Spinal cord (tissue), 10 donors: ENCODE results near the gene LAMC2. TPM values are rescaled to one million over a fixed set of nuclear protein-coding genes. Genes with fewer than 3 reads are reported as not detected.
"Not testable (repeated sequence)": the region's sequence is repeated elsewhere in the genome, so short reads cannot be mapped to it uniquely, and the experiment has no call there.

Source experiments
- DNase-seq, 6 donors: peaks; one replicate each; pipeline versions ENCODE4 v3.0.0 to v3.0.0-alpha.2; 2013 to 2015; ENCODE audit warnings: low spot score in 6 of 6, low read depth in 4 of 6
- H3K27ac ChIP-seq: one replicate; pipeline ENCODE4 v1.5.1; 2013; ENCODE audit warnings: low read depth, low read length, control low read depth
- H3K27me3 ChIP-seq: one replicate; pipeline ENCODE4 v1.6.1; 2013; ENCODE audit warnings: low read length; ENCODE audit not compliant: control insufficient read depth, insufficient read depth
- H3K36me3 ChIP-seq: one replicate; pipeline ENCODE4 v1.6.1; 2013; ENCODE audit warnings: low read length; ENCODE audit not compliant: control insufficient read depth, insufficient read depth
- H3K4me1 ChIP-seq: one replicate; pipeline ENCODE4 v1.6.1; 2013; ENCODE audit warnings: low read length; ENCODE audit not compliant: control insufficient read depth, insufficient read depth
- H3K4me3 ChIP-seq: one replicate; pipeline ENCODE4 v1.5.1; 2013; ENCODE audit warnings: low read depth, low read length, control low read depth
- H3K9me3 ChIP-seq: one replicate; pipeline ENCODE4 v1.6.1; 2013; ENCODE audit warnings: low read length; ENCODE audit not compliant: control insufficient read depth, insufficient read depth
- WGBS: methylation state at CpG from one replicate; pipeline ENCODE4 v1.1.5; 2013; ENCODE audit warnings: missing lambda C conversion rate; ENCODE audit not compliant: insufficient coverage; 5-methylcytosine and 5-hydroxymethylcytosine counted together
- polyA plus RNA-seq, 2 donors: library from polyadenylated mRNA; unstranded; fragments of 120-200 nt; gene quantifications; one replicate each; pipeline ENCODE4 v1.2.1, GENCODE V29; 2013; ENCODE audit not compliant: insufficient read length in 2 of 2
- total RNA-seq, 2 donors: library from RNA; depleted of rRNA in 1 of 2; stranded (reverse); fragments of 120-200 nt in 1 of 2; fragments of >200 nt in 1 of 2; gene quantifications; one replicate each; pipeline versions ENCODE4 v1.2.3 to v1.2.4, GENCODE V29; 2013 to 2014
- donor health status: healthy.

The LAMC2 gene
- total and polyA plus RNA-seq, 4 donors = 0.61 to 1.8 (median 1.3) TPM

DNA sequence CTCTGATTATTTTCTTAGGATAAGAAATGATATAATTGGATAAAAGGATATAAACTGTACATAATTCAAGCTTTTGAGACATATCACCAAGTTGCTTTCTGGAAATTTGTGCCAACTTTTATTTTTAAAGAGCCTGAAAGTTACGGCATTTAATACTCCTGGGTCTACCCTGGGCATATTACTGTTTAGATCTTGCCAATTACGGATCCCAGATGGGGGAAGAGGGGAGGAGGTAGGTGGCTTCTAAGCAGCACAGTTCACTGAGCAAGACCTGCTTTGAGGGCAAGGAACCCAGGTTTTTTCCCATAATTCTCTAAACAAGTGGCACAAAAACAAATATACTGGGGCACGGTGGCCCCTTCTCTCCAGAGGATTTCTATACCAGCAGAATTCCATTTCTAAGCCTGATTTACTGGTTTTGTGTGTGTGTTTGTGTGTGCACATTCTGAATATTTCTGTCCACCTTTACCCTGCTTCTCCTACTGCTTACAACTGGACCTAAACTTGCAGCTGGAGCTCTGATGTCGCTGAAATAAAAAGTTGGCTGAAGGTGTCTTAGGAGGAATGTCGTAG, 76.7 kb downstream of the LAMC2 start:
- WGBS = 80% methylated on average over 1 of the region's 5 CpGs
- H3K4me3 ChIP-seq = no peak overlapping the region
- H3K36me3 ChIP-seq = peaks cover 3% of the 10 kb centered on the region
- no peaks in the 10 kb centered on the region for H3K9me3 ChIP-seq
- H3K27ac ChIP-seq = no peak overlapping the region
- no peaks in the 10 kb centered on the region for H3K27me3 ChIP-seq
- no peak for DNase-seq
- peaks cover 8% of the 10 kb centered on the region for H3K4me1 ChIP-seq

DNA sequence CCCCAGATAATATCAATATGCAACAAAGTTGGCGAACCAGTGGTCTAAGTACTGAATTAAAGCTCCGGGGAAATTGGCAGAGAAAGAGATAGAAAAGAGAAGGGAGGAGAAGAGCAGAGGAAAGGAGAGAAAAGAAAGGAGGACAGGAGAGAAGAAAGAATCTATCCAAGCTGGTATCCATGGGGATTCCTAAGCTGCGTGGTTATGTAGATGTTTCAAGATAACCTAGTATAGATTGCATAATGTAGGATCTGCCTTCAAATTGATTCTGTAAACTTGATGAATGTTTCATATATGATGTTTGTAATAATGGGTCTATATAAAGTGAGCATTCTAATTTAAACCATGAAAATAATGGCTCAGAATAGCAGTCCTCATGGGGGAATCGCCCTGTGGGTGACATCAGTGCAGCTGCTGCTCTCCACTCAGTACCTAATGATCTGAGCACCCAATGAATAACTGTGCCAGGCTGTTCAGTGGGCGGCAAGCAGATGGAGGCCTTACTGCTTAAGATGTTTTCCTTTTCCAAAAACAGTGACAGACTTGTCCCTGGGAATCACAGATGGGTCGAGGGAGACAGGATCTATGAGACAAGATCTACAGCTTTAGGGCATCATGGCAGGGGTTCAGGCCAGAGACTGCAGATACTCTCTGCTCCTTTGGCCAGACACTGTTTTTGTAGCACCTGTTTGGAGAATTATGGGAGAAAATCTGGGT, 78.0 kb downstream of the LAMC2 start:
- H3K9me3 ChIP-seq = no peaks in the 10 kb centered on the region
- peaks cover 3% of the 10 kb centered on the region for H3K36me3 ChIP-seq
- WGBS = 85% methylated on average over 4 of the region's 6 CpGs
- DNase-seq = peak in 2 of 6 donors; percentile 50 to 67
- peaks cover 8% of the 10 kb centered on the region for H3K4me1 ChIP-seq
- no peak overlapping the region for H3K27ac ChIP-seq
- H3K27me3 ChIP-seq = no peaks in the 10 kb centered on the region
- no peak overlapping the region for H3K4me3 ChIP-seq

DNA sequence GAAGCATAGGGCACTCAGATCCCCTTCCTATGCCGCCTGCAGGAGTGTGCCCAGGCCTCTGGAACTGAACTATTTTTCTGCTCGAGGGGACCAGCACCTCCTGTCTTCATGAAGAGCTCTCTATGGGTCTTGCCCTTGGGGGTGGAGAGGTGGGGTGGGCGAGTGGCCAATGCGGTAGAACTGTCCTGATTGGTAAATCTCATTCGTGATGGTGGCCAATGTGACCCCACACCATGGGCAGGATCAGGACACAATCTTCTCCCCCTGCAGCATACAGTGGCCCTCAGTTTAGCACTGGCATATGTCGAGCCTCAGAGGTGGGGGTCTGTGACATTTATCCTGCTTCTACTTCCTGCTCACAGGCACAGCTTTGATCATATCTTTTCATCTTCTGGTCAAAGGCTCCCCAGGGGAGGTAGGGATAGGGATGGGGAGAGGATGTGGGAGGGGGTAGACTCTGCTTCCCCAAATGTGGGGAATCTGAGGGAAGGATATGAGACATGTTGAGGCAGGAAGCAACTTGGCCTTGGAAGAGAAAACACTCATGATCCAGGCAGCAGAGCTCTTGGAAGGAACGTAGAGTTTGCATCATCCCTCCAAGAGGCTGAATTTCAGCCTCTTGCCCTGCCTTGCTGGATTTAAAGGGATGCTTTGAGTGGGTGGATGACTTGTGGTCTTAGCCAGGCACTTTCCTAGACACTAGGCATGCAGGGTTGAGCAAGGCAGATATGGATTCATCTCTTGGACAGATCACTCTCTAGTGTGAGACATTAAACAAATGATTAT, 81.8 kb downstream of the LAMC2 start:
- DNase-seq = no peak
- Histone ChIP-seq H3K36me3 (no peaks in the 10 kb centered on the region), H3K4me1 (peaks cover 8% of the 10 kb centered on the region), H3K27ac (no peak overlapping the region), H3K4me3 (no peak overlapping the region), H3K27me3 (no peaks in the 10 kb centered on the region), H3K9me3 (no peaks in the 10 kb centered on the region)
- 68% methylated on average over 6 of the region's 7 CpGs for WGBS

DNA sequence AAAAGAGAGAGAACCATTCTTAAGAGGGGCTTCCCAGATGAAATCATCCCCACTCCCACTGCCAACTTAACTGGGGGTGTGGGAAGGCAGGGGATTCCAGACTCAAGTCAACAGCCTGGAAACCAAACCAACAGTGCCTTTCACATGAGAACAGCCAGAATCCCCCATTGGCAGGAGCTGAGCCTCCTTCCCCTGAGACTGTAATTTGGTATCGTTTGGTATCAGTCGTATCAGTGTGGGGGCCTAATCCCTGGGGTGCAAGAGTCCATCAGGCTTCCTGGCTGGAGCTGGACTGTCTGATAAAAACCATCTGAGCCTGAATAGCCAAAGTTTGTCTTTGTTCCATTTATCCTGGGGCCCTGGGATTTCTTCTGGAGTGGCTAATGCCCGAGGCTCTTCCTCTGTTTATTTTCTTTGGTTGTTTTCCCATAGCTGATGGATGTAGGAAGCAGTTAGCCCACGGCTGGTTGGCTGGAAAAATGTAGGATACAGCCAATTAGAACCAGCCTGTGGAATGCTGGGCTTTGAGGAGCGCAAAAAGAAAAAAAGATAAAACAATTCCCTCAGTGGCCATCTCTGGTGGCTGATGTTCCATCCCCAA, 84.6 kb downstream of the LAMC2 start:
- WGBS = 64% methylated on average over 4 of the region's 5 CpGs
- H3K27me3 ChIP-seq = no peaks in the 10 kb centered on the region
- DNase-seq = peak in 2 of 6 donors; percentile 29 to 49
- H3K9me3 ChIP-seq = no peaks in the 10 kb centered on the region
- H3K36me3 ChIP-seq = peaks cover 4% of the 10 kb centered on the region
- H3K27ac ChIP-seq = no peak overlapping the region
- H3K4me3 ChIP-seq = no peak overlapping the region
- H3K4me1 ChIP-seq = no peaks in the 10 kb centered on the region

DNA sequence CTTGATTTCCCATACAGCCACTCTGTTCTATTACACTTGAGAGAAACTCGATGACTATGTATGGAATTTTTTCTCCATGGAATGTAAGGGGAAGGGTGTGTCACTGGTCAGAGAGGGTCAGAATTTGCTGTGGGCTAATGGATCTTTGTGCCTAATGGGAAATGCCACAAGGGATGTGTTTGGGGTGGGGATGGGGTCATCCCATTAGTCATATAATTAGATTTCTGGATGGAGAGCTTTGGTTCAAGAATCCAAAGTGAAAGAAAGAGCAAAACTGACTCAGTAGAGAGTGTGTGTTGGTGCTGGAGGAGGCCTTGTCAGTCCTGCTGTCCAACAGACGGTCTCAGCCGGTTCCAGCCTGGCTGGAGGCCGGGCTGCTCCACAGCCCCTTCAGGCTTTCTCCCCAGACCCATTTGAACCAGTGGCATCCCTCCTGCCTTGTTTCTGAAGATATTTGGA, 86.4 kb downstream of the LAMC2 start:
- no peak for DNase-seq
- no CpG with 5 or more reads among the region's 4 CpGs for WGBS
- H3K36me3 ChIP-seq = peaks cover 4% of the 10 kb centered on the region

DNA sequence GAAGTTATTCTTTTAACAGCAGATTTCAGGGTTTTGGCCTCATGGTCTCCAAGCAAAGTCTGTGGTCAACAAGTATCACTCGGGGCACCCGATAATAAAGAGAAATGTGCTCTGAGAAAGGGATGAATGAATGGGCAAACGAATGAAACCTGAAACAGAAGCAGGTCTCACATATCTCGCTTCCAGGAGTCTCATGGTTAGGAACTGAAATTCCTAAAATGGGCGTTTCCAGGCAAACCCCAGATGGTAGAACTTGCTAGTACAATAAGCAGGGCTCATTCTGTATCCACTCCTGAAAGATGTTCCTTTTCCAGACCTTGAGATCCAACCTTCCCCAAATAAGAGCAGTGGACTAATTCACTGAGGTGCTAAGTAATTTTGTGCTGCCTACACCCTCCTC, 87.2 kb downstream of the LAMC2 start:
- no peak overlapping the region for H3K4me3 ChIP-seq
- no peak overlapping the region for H3K27ac ChIP-seq
- no peaks in the 10 kb centered on the region for H3K27me3 ChIP-seq
- peaks cover 4% of the 10 kb centered on the region for H3K36me3 ChIP-seq
- no peak for DNase-seq
- H3K4me1 ChIP-seq = peaks cover under 1% of the 10 kb centered on the region
- H3K9me3 ChIP-seq = no peaks in the 10 kb centered on the region
- WGBS = 88% methylated on average over 2 of the region's 5 CpGs

More for the DNA sequence above, 86.4 kb downstream of the LAMC2 start:
- H3K27me3 ChIP-seq = no peaks in the 10 kb centered on the region
- no peak overlapping the region for H3K27ac ChIP-seq
- H3K4me1 ChIP-seq = no peaks in the 10 kb centered on the region
- H3K4me3 ChIP-seq = no peak overlapping the region
- no peaks in the 10 kb centered on the region for H3K9me3 ChIP-seq

DNA sequence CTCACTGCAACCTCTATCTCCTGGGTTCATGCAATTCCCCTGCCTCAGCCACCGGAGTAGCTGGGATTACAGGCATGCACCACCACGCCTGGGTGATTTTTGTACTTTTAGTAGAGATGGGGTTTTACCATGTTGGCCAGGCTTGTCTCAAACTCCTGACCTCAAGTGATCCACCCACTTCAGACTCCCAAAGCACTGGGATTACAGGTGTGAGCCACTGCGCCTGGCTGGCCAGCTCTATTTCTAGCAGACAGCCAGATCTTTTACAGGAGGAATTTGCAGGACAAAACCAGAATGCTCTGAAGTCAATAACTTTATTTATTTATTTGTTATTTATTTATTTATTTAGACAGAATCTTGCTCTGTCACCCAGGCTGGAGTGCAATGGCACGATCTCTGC, 87.9 kb downstream of the LAMC2 start:
- no CpG with 5 or more reads among the region's 4 CpGs for WGBS
- H3K27me3 ChIP-seq, H3K4me1 ChIP-seq, H3K36me3 ChIP-seq, H3K9me3 ChIP-seq, H3K27ac ChIP-seq, H3K4me3 ChIP-seq, DNase-seq: not testable (repeated sequence)

DNA sequence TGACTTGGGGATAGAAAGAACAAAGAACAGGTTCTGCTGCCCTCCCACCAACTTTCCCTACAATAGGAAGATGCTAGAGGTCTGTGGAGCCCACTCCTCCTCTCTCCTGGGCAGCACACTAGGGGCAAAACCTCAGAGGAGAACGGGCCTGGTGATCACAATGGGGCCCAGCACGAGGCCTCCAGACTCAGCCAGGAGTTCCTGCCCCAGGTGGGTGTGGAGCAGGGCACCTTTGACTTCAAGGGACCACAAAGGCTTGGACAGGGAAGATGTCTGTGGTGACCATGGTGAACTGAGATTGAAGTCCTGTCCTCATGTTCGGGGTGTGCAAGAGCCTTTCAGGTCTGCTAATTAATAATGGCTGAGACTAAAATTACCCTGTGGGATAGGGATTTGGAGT, 88.8 kb downstream of the LAMC2 start:
- Histone ChIP-seq H3K27ac (no peak overlapping the region), H3K27me3 (no peaks in the 10 kb centered on the region), H3K9me3 (no peaks in the 10 kb centered on the region), H3K4me3 (no peak overlapping the region), H3K36me3 (peaks cover 4% of the 10 kb centered on the region), H3K4me1 (peaks cover 15% of the 10 kb centered on the region)
- no CpG with 5 or more reads among the region's 3 CpGs for WGBS
- DNase-seq = no peak

DNA sequence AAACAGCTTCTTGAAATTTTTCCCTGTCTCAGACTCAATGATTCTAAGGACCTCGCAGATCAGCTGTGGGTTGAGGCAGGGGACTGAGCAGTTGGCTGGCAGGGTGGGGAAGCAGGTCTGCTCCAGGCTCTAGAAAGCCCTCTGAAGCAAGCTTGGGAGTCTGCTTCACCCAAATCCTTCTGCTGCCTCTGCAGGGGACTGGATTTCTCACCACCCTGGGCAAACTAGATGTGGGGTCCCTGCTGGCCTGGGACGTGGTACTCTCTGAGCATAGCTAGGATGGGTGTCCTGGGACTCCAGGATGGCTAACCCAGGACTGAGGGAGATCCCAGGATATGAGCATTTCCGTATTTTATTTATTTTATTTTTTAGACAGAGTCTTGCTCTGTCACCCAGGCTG, 89.3 kb downstream of the LAMC2 start:
- Histone ChIP-seq H3K36me3 (peaks cover 6% of the 10 kb centered on the region), H3K4me1 (peaks cover 16% of the 10 kb centered on the region), H3K27me3 (no peaks in the 10 kb centered on the region), H3K27ac (no peak overlapping the region), H3K9me3 (no peaks in the 10 kb centered on the region), H3K4me3 (no peak overlapping the region)
- no peak for DNase-seq
- WGBS = 93% methylated on average over 2 of the region's 3 CpGs
